ENCODE measurements around the gene AFDN.
"Not testable (repeated sequence)": the region's sequence is repeated elsewhere in the genome, so short reads cannot be mapped to it uniquely, and the experiment has no call there.

AFDN gene

GRCh38 chr6:167998215-167998614 is 171.5 kb downstream of the AFDN start:
- no peak overlapping the region for H3K9ac ChIP-seq (ENCODE audit: low read depth, low read length)
- 95% methylated on average over 5 of the region's 5 CpGs for WGBS

GRCh38 chr6:168000198-168001028 is 173.7 kb downstream of the AFDN start:
- H3K27ac ChIP-seq (ENCODE audit: low read depth, low read length) = no peak overlapping the region
- H3K4me1 ChIP-seq (ENCODE audit: insufficient read depth, low read length) = no peaks in the 10 kb centered on the region
- no peaks in the 10 kb centered on the region for H3K36me3 ChIP-seq (ENCODE audit: insufficient read depth, low read length)
- no peaks in the 10 kb centered on the region for H3K27me3 ChIP-seq (ENCODE audit: insufficient read depth, low read length)
- WGBS = 89% methylated on average over 13 of the region's 13 CpGs
- H3K4me3 ChIP-seq (ENCODE audit: low read length) = no peak overlapping the region
- no peaks in the 10 kb centered on the region for H3K9me3 ChIP-seq (ENCODE audit: insufficient read depth, low read depth, low read length)
- H3K9ac ChIP-seq (ENCODE audit: low read depth, low read length) = no peak overlapping the region

More at GRCh38 chr6:167998215-167998614, 171.5 kb downstream of the AFDN start:
- H3K27me3 ChIP-seq (ENCODE audit: insufficient read depth, low read length) = no peaks in the 10 kb centered on the region
- no peaks in the 10 kb centered on the region for H3K9me3 ChIP-seq (ENCODE audit: insufficient read depth, low read depth, low read length)
- H3K4me1 ChIP-seq (ENCODE audit: insufficient read depth, low read length) = no peaks in the 10 kb centered on the region
- H3K36me3 ChIP-seq (ENCODE audit: insufficient read depth, low read length) = no peaks in the 10 kb centered on the region
- no peak overlapping the region for H3K27ac ChIP-seq (ENCODE audit: low read depth, low read length)
- H3K4me3 ChIP-seq (ENCODE audit: low read length) = no peak overlapping the region

GRCh38 chr6:168001029-168001332 is 174.3 kb downstream of the AFDN start:
- H3K9me3 ChIP-seq (ENCODE audit: insufficient read depth, low read depth, low read length) = no peaks in the 10 kb centered on the region
- H3K36me3 ChIP-seq (ENCODE audit: insufficient read depth, low read length) = no peaks in the 10 kb centered on the region
- no peak overlapping the region for H3K27ac ChIP-seq (ENCODE audit: low read depth, low read length)
- H3K4me3 ChIP-seq (ENCODE audit: low read length) = no peak overlapping the region
- H3K4me1 ChIP-seq (ENCODE audit: insufficient read depth, low read length) = no peaks in the 10 kb centered on the region
- H3K9ac ChIP-seq (ENCODE audit: low read depth, low read length) = no peak overlapping the region
- H3K27me3 ChIP-seq (ENCODE audit: insufficient read depth, low read length) = no peaks in the 10 kb centered on the region
- 94% methylated on average over 10 of the region's 10 CpGs for WGBS

- not testable (repeated sequence) for H3K4me1 ChIP-seq (ENCODE audit: insufficient read depth, low read length); H3K9ac ChIP-seq (ENCODE audit: low read depth, low read length); H3K9me3 ChIP-seq (ENCODE audit: insufficient read depth, low read depth, low read length); H3K27me3 ChIP-seq (ENCODE audit: insufficient read depth, low read length); H3K36me3 ChIP-seq (ENCODE audit: insufficient read depth, low read length); H3K27ac ChIP-seq (ENCODE audit: low read depth, low read length); H3K4me3 ChIP-seq (ENCODE audit: low read length)
- WGBS = 95% methylated on average over 20 of the region's 21 CpGs
Measured at GRCh38 chr6:168001514-168001913, 174.8 kb downstream of the AFDN start.

- WGBS = 93% methylated on average over 6 of the region's 6 CpGs
- Histone ChIP-seq H3K4me1 (ENCODE audit: insufficient read depth, low read length) (no peaks in the 10 kb centered on the region), H3K9me3 (ENCODE audit: insufficient read depth, low read depth, low read length) (no peaks in the 10 kb centered on the region)
Measured at GRCh38 chr6:168002804-168003203, 176.1 kb downstream of the AFDN start.

GRCh38 chr6:168004023-168004422 is 177.3 kb downstream of the AFDN start:
- H3K4me1 ChIP-seq (ENCODE audit: insufficient read depth, low read length) = no peaks in the 10 kb centered on the region
- no peak overlapping the region for H3K27ac ChIP-seq (ENCODE audit: low read depth, low read length)
- H3K36me3 ChIP-seq (ENCODE audit: insufficient read depth, low read length) = no peaks in the 10 kb centered on the region
- WGBS = 73% methylated on average over 5 of the region's 7 CpGs
- H3K9me3 ChIP-seq (ENCODE audit: insufficient read depth, low read depth, low read length) = peaks cover 2% of the 10 kb centered on the region; the same call in 1 of the 2 replicates
- no peak overlapping the region for H3K9ac ChIP-seq (ENCODE audit: low read depth, low read length)
- H3K27me3 ChIP-seq (ENCODE audit: insufficient read depth, low read length) = no peaks in the 10 kb centered on the region
- H3K4me3 ChIP-seq (ENCODE audit: low read length) = no peak overlapping the region

More at GRCh38 chr6:168002804-168003203, 176.1 kb downstream of the AFDN start:
- no peaks in the 10 kb centered on the region for H3K36me3 ChIP-seq (ENCODE audit: insufficient read depth, low read length)
- no peak overlapping the region for H3K4me3 ChIP-seq (ENCODE audit: low read length)
- no peak overlapping the region for H3K27ac ChIP-seq (ENCODE audit: low read depth, low read length)
- no peak overlapping the region for H3K9ac ChIP-seq (ENCODE audit: low read depth, low read length)
- H3K27me3 ChIP-seq (ENCODE audit: insufficient read depth, low read length) = no peaks in the 10 kb centered on the region

- Histone ChIP-seq H3K4me3 (ENCODE audit: low read length) (no peak overlapping the region), H3K27ac (ENCODE audit: low read depth, low read length) (no peak overlapping the region), H3K36me3 (ENCODE audit: insufficient read depth, low read length) (no peaks in the 10 kb centered on the region), H3K27me3 (ENCODE audit: insufficient read depth, low read length) (no peaks in the 10 kb centered on the region), H3K9me3 (ENCODE audit: insufficient read depth, low read depth, low read length) (peaks cover 2% of the 10 kb centered on the region; the same call in 1 of the 2 replicates), H3K9ac (ENCODE audit: low read depth, low read length) (no peak overlapping the region), H3K4me1 (ENCODE audit: insufficient read depth, low read length) (no peaks in the 10 kb centered on the region)
- 94% methylated on average over 11 of the region's 11 CpGs for WGBS
Measured at GRCh38 chr6:168004945-168005344, 178.2 kb downstream of the AFDN start.

- Histone ChIP-seq H3K9me3 (ENCODE audit: insufficient read depth, low read depth, low read length) (peaks cover 8% of the 10 kb centered on the region), H3K36me3 (ENCODE audit: insufficient read depth, low read length) (no peaks in the 10 kb centered on the region)
- 93% methylated on average over 6 of the region's 6 CpGs for WGBS
Measured at GRCh38 chr6:168005796-168006195, 179.1 kb downstream of the AFDN start.

GRCh38 chr6:168007592-168008338 is 181.1 kb downstream of the AFDN start:
- Histone ChIP-seq H3K9ac (ENCODE audit: low read depth, low read length) (no peak overlapping the region), H3K36me3 (ENCODE audit: insufficient read depth, low read length) (no peaks in the 10 kb centered on the region), H3K9me3 (ENCODE audit: insufficient read depth, low read depth, low read length) (peaks cover 23% of the 10 kb centered on the region), H3K27me3 (ENCODE audit: insufficient read depth, low read length) (no peaks in the 10 kb centered on the region), H3K27ac (ENCODE audit: low read depth, low read length) (no peak overlapping the region), H3K4me3 (ENCODE audit: low read length) (no peak overlapping the region), H3K4me1 (ENCODE audit: insufficient read depth, low read length) (no peaks in the 10 kb centered on the region)
- 72% methylated on average over 3 of the region's 3 CpGs for WGBS

More at GRCh38 chr6:168005796-168006195, 179.1 kb downstream of the AFDN start:
- Histone ChIP-seq H3K9ac (ENCODE audit: low read depth, low read length) (no peak overlapping the region), H3K27me3 (ENCODE audit: insufficient read depth, low read length) (no peaks in the 10 kb centered on the region), H3K4me3 (ENCODE audit: low read length) (no peak overlapping the region), H3K27ac (ENCODE audit: low read depth, low read length) (no peak overlapping the region), H3K4me1 (ENCODE audit: insufficient read depth, low read length) (no peaks in the 10 kb centered on the region)

GRCh38 chr6:168009331-168009730 is 182.6 kb downstream of the AFDN start:
- Histone ChIP-seq H3K9me3 (ENCODE audit: insufficient read depth, low read depth, low read length) (peaks cover 23% of the 10 kb centered on the region), H3K9ac (ENCODE audit: low read depth, low read length) (no peak overlapping the region), H3K27me3 (ENCODE audit: insufficient read depth, low read length) (no peaks in the 10 kb centered on the region), H3K36me3 (ENCODE audit: insufficient read depth, low read length) (no peaks in the 10 kb centered on the region), H3K4me3 (ENCODE audit: low read length) (no peak overlapping the region), H3K27ac (ENCODE audit: low read depth, low read length) (no peak overlapping the region), H3K4me1 (ENCODE audit: insufficient read depth, low read length) (no peaks in the 10 kb centered on the region)
- 92% methylated on average over 3 of the region's 3 CpGs for WGBS

- no peaks in the 10 kb centered on the region for H3K36me3 ChIP-seq (ENCODE audit: insufficient read depth, low read length)
- WGBS = 80% methylated on average over 1 of the region's 1 CpG
- H3K4me3 ChIP-seq (ENCODE audit: low read length) = no peak overlapping the region
- no peaks in the 10 kb centered on the region for H3K27me3 ChIP-seq (ENCODE audit: insufficient read depth, low read length)
- no peak overlapping the region for H3K27ac ChIP-seq (ENCODE audit: low read depth, low read length)
- H3K9me3 ChIP-seq (ENCODE audit: insufficient read depth, low read depth, low read length) = peaks cover 26% of the 10 kb centered on the region
- H3K4me1 ChIP-seq (ENCODE audit: insufficient read depth, low read length) = no peaks in the 10 kb centered on the region
- H3K9ac ChIP-seq (ENCODE audit: low read depth, low read length) = no peak overlapping the region
Measured at GRCh38 chr6:168011291-168011690, 184.6 kb downstream of the AFDN start.
